Common myeloid progenitor, CD34-positive (primary cell): ENCODE results near the gene TUBA8.

Experiments
- CTCF ChIA-PET: fragments of 350-600 bp; sonication (Branson Sonifier 250); formaldehyde crosslinking; loops from one replicate; lab custom pipeline; 2021; ENCODE audit warnings: antibody characterized with exemption; lab: Charles Lee
- POLR2A ChIA-PET: fragments of 350-600 bp; sonication (Branson Sonifier 250); formaldehyde crosslinking; loops from one replicate; lab custom pipeline; 2021; ENCODE audit warnings: antibody characterized with exemption; lab: Charles Lee
- DNase-seq, 3 donors: peaks; one replicate each; pipeline versions ENCODE4 v3.0.0 to v3.0.0-alpha.2; 2013
- H3K27ac ChIP-seq, 2 experiments: 1 replicate in 1 of 2; 2 replicates in 1 of 2; pipeline ENCODE4 v1.7.0; 2013; ENCODE audit warnings: inconsistent platforms in 2 of 2, low read length in 2 of 2, mild to moderate bottlenecking in 2 of 2, low read depth in 1 of 2, moderate library complexity in 1 of 2; ENCODE audit not compliant: severe bottlenecking in 2 of 2, insufficient read depth in 1 of 2, poor library complexity in 1 of 2
- H3K27me3 ChIP-seq, 5 experiments: replicated peaks in 2 of 5; 1 replicate in 3 of 5; 2 replicates in 2 of 5; pipeline versions ENCODE4 v1.6.1 to v1.7.0; 2013; ENCODE audit warnings: low read length in 4 of 5, mild to moderate bottlenecking in 2 of 5, moderate library complexity in 2 of 5, inconsistent platforms in 1 of 5; ENCODE audit not compliant: insufficient read depth in 5 of 5, control insufficient read depth in 4 of 5
- H3K36me3 ChIP-seq, 4 experiments: 1 replicate in 2 of 4; 2 replicates in 2 of 4; pipeline versions ENCODE4 v1.6.1 to v1.7.0; 2013; ENCODE audit warnings: low read length in 3 of 4, control low read depth in 1 of 4, mild to moderate bottlenecking in 1 of 4; ENCODE audit not compliant: control insufficient read depth in 4 of 4, insufficient read depth in 4 of 4
- H3K4me1 ChIP-seq, 4 experiments: 1 replicate in 3 of 4; 2 replicates in 1 of 4; pipeline versions ENCODE4 v1.6.1 to v1.7.1; 2013; ENCODE audit warnings: low read length in 3 of 4, mild to moderate bottlenecking in 3 of 4, control low read depth in 1 of 4, inconsistent platforms in 1 of 4, moderate library complexity in 1 of 4; ENCODE audit not compliant: control insufficient read depth in 4 of 4, insufficient read depth in 4 of 4; ENCODE audit errors: control extremely low read depth in 1 of 4
- H3K4me3 ChIP-seq, 7 experiments: 1 replicate in 4 of 7; 2 replicates in 3 of 7; pipeline versions ENCODE4 v1.5.1 to v1.7.0; 2013; ENCODE audit warnings: mild to moderate bottlenecking in 7 of 7, low read length in 6 of 7, moderate library complexity in 6 of 7, inconsistent platforms in 2 of 7, low read depth in 2 of 7, control low read depth in 1 of 7; ENCODE audit not compliant: insufficient read depth in 4 of 7, control insufficient read depth in 1 of 7; ENCODE audit errors: extremely low read depth in 1 of 7
- H3K9me3 ChIP-seq, 5 experiments: 1 replicate in 4 of 5; 2 replicates in 1 of 5; pipeline versions ENCODE4 v1.6.1 to v1.7.1; 2013; ENCODE audit warnings: low read length in 4 of 5, mild to moderate bottlenecking in 2 of 5, inconsistent platforms in 1 of 5, low read depth in 1 of 5, moderate library complexity in 1 of 5; ENCODE audit not compliant: control insufficient read depth in 4 of 5, insufficient read depth in 2 of 5; ENCODE audit errors: control extremely low read depth in 1 of 5
- WGBS: methylation state at CpG from one replicate; pipeline ENCODE4 v1.1.5; 2013; ENCODE audit not compliant: insufficient coverage; 5-methylcytosine and 5-hydroxymethylcytosine counted together

TUBA8 gene

DNA sequence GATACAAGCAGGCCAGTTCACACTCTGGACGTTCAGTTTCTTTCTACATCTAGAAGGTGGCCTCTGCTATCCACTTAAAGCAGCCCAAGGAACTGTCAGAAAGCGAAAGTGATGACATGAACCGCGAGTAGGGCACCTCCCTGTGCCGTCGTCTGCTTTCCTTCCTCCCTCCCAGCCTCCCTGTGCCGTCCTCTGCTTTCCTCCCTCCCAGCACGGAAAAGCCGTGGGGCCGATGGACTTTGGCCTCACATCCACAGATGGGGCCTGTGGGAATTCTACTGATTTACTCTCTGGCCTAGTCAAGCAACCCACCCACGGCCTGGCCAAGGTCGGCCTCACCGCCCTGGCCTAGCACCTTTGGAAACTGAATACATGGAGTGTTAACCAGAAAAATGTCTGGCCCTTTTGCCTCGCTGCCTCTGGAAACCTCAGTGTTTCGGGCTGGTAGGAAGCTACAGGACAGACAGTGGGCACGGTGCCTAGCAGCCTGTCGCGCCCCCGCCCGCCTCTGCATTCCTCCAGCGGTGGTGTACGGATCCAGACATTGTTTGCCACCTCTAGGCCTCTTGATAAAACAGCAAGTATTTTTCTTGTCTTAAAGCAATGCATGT, 18.6 kb upstream of the TUBA8 start:
- WGBS, result 86% methylated on average over 14 of the region's 22 CpGs
- peak in 1 of 3 donors; percentile 23 for DNase-seq
- POLR2A ChIA-PET, result no interaction called here
- H3K27me3 ChIP-seq, result no peaks in the 10 kb centered on the region
- H3K4me1 ChIP-seq, result no peaks in the 10 kb centered on the region
- CTCF ChIA-PET, result no interaction called here
- H3K27ac ChIP-seq, result no peak overlapping the region
- peaks cover 14 to 47% (median 37%) of the 10 kb centered on the region in 4 experiments for H3K36me3 ChIP-seq
- peaks cover 0 to 2% (median 0%) of the 10 kb centered on the region in 5 experiments for H3K9me3 ChIP-seq
- no peak overlapping the region for H3K4me3 ChIP-seq

DNA sequence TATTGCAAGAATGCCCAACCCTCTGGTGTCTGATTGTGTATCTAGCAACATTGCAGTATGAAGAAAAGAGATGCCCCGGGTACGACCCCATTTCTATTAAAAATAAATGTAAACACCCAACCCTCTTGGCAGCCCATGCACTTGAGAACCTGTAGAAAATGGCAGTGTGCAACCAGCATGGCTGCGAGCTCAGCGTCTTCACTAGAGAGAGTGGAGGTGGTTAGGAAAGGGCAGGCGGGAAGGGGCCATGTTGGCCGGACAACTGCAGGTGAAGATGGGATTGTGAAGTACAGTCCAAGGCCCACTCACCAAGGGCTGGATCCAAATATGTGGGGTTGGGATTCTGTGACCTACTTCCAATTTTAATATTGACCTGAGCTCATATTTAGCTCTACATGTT, 16.9 kb upstream of the TUBA8 start:
- Histone ChIP-seq H3K9me3 (peaks cover 0 to 2% (median 0%) of the 10 kb centered on the region in 5 experiments), H3K27me3 (no peaks in the 10 kb centered on the region), H3K36me3 (peaks cover 9 to 31% (median 22%) of the 10 kb centered on the region in 4 experiments), H3K27ac (no peak overlapping the region), H3K4me3 (no peak overlapping the region), H3K4me1 (no peaks in the 10 kb centered on the region)
- POLR2A ChIA-PET, result no interaction called here
- CTCF ChIA-PET, result interaction anchor here (0.8 kb wide), 1 partner anchor 17 kb away, joined by 3 read pairs; no protein-coding TSS in a partner anchor
- WGBS, result 100% methylated on average over 4 of the region's 6 CpGs
- DNase-seq, result no peak

DNA sequence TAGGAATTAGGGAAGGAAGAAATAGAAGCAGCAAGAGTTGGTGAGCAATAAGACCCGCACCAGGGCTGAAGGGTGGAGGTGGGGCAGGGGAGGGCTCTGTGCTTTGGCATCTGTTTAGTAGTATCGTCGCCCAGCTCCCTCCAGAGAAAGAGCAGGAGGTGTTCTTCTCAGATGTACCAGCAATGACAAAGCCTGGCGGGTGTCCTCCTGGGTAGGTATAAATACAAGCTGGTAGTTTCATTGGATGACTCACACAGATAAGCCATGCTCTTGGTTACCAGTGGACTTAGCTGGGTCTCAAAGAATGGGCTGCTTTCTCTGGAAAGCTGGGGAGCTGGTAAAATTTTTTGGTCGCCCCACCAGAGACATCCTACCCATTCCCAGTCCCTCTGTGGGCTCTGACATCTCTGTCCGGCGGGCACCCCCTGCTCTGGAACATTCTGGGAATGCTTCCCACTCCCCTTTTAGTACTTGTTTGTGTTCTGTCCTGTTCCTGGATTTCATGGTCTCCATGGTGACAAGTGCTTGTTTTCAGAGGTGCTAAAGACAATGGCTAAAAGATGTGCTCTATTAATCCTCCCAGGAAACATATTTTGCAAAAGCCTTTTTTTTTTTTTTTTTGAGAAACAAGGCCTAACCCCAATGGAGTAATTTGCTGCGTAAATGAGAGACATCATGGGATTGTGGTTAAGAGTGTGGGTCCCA, 15.4 kb upstream of the TUBA8 start:
- POLR2A ChIA-PET, result interaction anchor here (0.6 kb wide), 1 partner anchor 15 kb away, joined by 4 read pairs; no protein-coding TSS in a partner anchor
- Histone ChIP-seq H3K9me3 (peaks cover 0 to 2% (median 0%) of the 10 kb centered on the region in 5 experiments), H3K4me3 (no peak overlapping the region), H3K36me3 (peaks cover 9 to 19% (median 14%) of the 10 kb centered on the region in 4 experiments), H3K4me1 (no peaks in the 10 kb centered on the region), H3K27ac (no peak overlapping the region), H3K27me3 (no peaks in the 10 kb centered on the region)
- CTCF ChIA-PET, result interaction anchor here (1.5 kb wide), 1 partner anchor 19 kb away, joined by 3 read pairs; no protein-coding TSS in a partner anchor
- DNase-seq, result no peak
- WGBS, result 98% methylated on average over 7 of the region's 8 CpGs

DNA sequence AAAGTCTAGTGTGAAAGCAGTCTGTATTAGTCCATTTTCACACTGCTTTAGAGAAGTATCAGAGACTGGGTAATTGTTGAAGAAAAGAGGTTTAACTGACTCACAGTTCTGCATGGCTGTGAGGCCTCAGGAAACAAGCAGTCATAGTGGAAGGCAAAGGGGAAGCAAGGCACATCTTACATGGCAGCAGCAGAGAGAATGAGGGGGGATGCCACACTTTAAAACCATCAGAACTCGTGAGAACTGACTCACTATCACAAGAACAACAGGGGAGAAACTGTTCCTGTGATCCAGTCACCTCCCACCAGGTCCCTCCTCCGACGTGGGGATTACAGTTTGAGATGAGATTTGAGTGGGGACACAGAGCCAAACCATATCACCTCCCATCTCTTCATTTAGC, 13.8 kb upstream of the TUBA8 start:
- CTCF ChIA-PET, result no interaction called here
- Histone ChIP-seq H3K36me3 (peaks cover 2 to 16% (median 8%) of the 10 kb centered on the region in 4 experiments), H3K27me3 (no peaks in the 10 kb centered on the region), H3K27ac (no peak overlapping the region), H3K4me1 (no peaks in the 10 kb centered on the region), H3K4me3 (no peak overlapping the region), H3K9me3 (peaks cover 0 to 2% (median 0%) of the 10 kb centered on the region in 5 experiments)
- DNase-seq, result peak in 2 of 3 donors; percentile 53 to 78
- no CpG with 5 or more reads among the region's 3 CpGs for WGBS
- POLR2A ChIA-PET, result no interaction called here

DNA sequence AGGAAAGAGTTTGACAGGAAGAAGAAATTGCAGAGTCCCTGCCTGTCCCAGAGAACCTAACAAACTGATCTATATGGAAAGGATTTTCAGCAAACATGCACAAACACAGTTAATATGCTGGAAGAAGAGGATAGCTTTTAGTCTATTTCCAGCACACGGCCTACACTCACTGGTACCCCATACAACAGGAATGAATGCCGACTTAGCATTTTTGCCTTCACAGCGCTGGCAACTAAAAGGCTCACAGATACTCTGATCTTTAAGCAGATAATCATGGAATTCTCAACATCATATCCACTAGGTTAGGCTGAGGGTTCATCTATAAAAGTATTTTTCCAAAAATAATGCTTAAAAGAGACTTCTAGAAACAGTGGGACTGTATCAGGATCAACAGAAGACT, 9.8 kb upstream of the TUBA8 start:
- Histone ChIP-seq H3K27ac (no peak overlapping the region), H3K36me3 (peaks cover 0 to 17% (median 3%) of the 10 kb centered on the region in 4 experiments), H3K4me3 (no peak overlapping the region), H3K27me3 (no peaks in the 10 kb centered on the region), H3K9me3 (peaks cover 0 to 2% (median 1%) of the 10 kb centered on the region in 5 experiments), H3K4me1 (no peaks in the 10 kb centered on the region)
- DNase-seq, result no peak
- CTCF ChIA-PET, result no interaction called here
- POLR2A ChIA-PET, result no interaction called here
- 95% methylated on average over 3 of the region's 3 CpGs for WGBS

- ChIA-PET POLR2A (no interaction called here), CTCF (no interaction called here)
- peaks cover 0 to 8% (median 6%) of the 10 kb centered on the region in 5 experiments for H3K9me3 ChIP-seq
- no peaks in the 10 kb centered on the region for H3K27me3 ChIP-seq
- no peak overlapping the region for H3K27ac ChIP-seq
- no peaks in the 10 kb centered on the region for H3K4me1 ChIP-seq
- H3K4me3 ChIP-seq, result no peak overlapping the region
- H3K36me3 ChIP-seq, result peaks cover 0 to 19% (median 4%) of the 10 kb centered on the region in 4 experiments
- WGBS, result 94% methylated on average over 4 of the region's 4 CpGs
- DNase-seq, result no peak
Observed at GRCh38 chr22:18101536-18101935, 9.1 kb upstream of the TUBA8 start.
